HEK293T (cell line): ENCODE results near the gene GGT1.

Experiments used
- CTCF ChIA-PET: fragments of 350-600 bp; formaldehyde crosslinking; extraction: SDS; loops from one replicate; lab custom pipeline; 2021; ENCODE audit warnings: antibody characterized with exemption, inconsistent platforms; lab: Yijun Ruan, JAX
- POLR2A ChIA-PET: fragments of 350-600 bp; formaldehyde crosslinking; extraction: SDS; loops from one replicate; lab custom pipeline; 2020; ENCODE audit warnings: antibody characterized with exemption, inconsistent platforms; lab: Yijun Ruan, JAX
- DNase-seq: peaks from one replicate; pipeline ENCODE4 v3.0.0; 2012; ENCODE audit warnings: mixed read lengths; ENCODE audit errors: extremely low spot score
- BHLHE40 ChIP-seq: fragments of 450-650 bp; IDR thresholded peaks from 2 replicates; pipeline ENCODE4 v1.6.1; 2016; ENCODE audit warnings: mild to moderate bottlenecking, moderate library complexity, borderline replicate concordance
- CTBP1 ChIP-seq: fragments of 450-650 bp; IDR thresholded peaks from 2 replicates; pipeline ENCODE4 v1.6.1; 2016; ENCODE audit warnings: borderline replicate concordance
- ELF4 ChIP-seq: fragments of 450-650 bp; IDR thresholded peaks from 2 replicates; pipeline ENCODE4 v1.6.1; 2017; ENCODE audit warnings: antibody characterized with exemption
- FOXA1 ChIP-seq: fragments of 450-650 bp; IDR thresholded peaks from 2 replicates; pipeline ENCODE4 v1.6.1; 2016; ENCODE audit warnings: mild to moderate bottlenecking
- FOXK2 ChIP-seq: fragments of 450-650 bp; IDR thresholded peaks from 2 replicates; pipeline ENCODE4 v1.6.1; 2016; ENCODE audit warnings: mild to moderate bottlenecking
- FOXM1 ChIP-seq: fragments of 450-650 bp; IDR thresholded peaks from 2 replicates; pipeline ENCODE4 v1.6.1; 2017; ENCODE audit warnings: mild to moderate bottlenecking, borderline replicate concordance
- HDGF ChIP-seq: fragments of 450-650 bp; IDR thresholded peaks from 2 replicates; pipeline ENCODE4 v1.6.1; 2017; ENCODE audit warnings: antibody characterized with exemption, borderline replicate concordance
- L3MBTL2 ChIP-seq: fragments of 450-650 bp; conservative IDR thresholded peaks from 2 replicates; pipeline ENCODE4 v1.6.1; 2016; ENCODE audit warnings: mild to moderate bottlenecking
- LEF1 ChIP-seq: fragments of 450-650 bp; IDR thresholded peaks from 2 replicates; pipeline ENCODE4 v1.6.1; 2017; ENCODE audit warnings: mild to moderate bottlenecking, borderline replicate concordance
- SP1 ChIP-seq: fragments of 450-650 bp; IDR thresholded peaks from 2 replicates; pipeline ENCODE4 v1.6.1; 2017
- SUZ12 ChIP-seq: fragments of 450-650 bp; IDR thresholded peaks from 2 replicates; pipeline ENCODE4 v1.6.1; 2016; ENCODE audit warnings: mild to moderate bottlenecking
- TARDBP ChIP-seq: fragments of 450-650 bp; IDR thresholded peaks from 2 replicates; pipeline ENCODE4 v1.6.1; 2016
- ZNF384 ChIP-seq: fragments of 450-650 bp; IDR thresholded peaks from 2 replicates; pipeline ENCODE4 v1.6.1; 2016
- TF ChIP-seq, protein P1 (sequence below): fragments of 450-650 bp; IDR thresholded peaks from 2 replicates; pipeline ENCODE4 v1.6.1; 2016

The GGT1 gene

DNA sequence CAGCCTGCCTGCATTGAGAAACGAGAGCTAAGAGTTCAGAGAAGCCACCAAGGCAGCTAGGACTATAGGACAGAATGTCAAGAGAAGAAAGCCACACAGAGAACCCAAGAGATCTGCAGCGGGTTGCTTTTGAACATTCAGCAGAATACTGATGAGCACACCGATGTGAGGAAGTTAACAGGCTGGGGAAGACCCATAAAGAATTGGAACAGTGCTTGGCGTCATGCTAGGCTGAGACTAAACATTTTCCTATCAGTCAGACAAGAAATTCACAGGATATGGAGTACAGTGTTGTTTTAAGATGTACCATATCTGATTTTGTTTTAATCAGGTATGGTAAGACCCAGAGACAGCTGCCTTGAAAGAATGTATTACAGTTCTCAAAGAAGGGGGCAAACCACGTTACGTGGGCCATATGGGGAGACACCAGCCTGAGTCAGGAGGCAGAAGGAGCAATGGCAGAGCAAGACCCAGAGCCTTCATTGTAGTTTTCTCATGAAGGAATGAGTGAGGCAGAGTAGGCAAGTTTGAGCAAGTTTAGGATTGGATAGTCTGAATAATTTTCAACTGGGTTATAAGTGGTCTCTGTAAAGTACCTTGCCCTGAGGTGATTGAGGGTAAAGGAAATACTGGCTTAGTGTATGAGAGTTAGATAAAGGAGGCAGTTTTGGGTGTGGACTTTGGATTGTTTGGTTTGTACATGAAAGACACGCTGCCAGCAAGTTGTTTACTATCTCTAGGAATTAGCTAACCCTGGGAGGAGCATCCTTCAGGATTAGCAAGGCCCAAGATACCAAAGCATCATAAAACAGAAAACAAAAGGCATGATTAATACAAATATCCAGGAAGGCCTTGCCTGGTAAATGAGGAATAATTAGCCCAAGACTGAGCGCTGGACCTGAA, 24.4 kb upstream of the GGT1 start:
- TF ChIP-seq FOXA1 = no peak
- TF ChIP-seq ELF4 = no peak
- DNase-seq = no peak
- CTCF ChIA-PET = no interaction called here
- POLR2A ChIA-PET = interaction anchor here (0.9 kb wide), 1 partner anchor 1079 kb away, joined by 3 read pairs; no protein-coding TSS in a partner anchor

DNA sequence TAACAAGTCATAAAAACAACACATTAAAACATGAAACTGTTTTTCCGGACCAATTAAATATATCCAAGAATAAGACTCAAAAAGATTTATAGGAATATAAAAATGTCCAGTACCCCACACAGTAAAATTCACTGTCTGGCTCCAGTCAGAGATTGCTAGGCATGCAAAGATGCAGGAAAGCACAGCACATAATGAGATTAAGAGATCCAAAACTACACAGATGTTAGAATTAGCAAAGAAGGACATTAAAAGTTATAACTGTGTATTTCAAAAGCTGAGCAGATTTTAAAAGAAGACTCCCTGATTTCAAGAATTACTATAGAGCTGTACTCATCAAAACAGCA, 23.8 kb upstream of the GGT1 start:
- TF ChIP-seq CTBP1 = no peak
- TF ChIP-seq, protein P1, sequence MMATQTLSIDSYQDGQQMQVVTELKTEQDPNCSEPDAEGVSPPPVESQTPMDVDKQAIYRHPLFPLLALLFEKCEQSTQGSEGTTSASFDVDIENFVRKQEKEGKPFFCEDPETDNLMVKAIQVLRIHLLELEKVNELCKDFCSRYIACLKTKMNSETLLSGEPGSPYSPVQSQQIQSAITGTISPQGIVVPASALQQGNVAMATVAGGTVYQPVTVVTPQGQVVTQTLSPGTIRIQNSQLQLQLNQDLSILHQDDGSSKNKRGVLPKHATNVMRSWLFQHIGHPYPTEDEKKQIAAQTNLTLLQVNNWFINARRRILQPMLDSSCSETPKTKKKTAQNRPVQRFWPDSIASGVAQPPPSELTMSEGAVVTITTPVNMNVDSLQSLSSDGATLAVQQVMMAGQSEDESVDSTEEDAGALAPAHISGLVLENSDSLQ = peak; percentile 35; the same call in 1 of the 2 replicates
- CTCF ChIA-PET = no interaction called here
- POLR2A ChIA-PET = interaction anchor here (1.2 kb wide), 1 partner anchor 12 kb away, joined by 3 read pairs; no protein-coding TSS in a partner anchor
- no peak for DNase-seq

GRCh38 chr22:24580276-24580675, 22.7 kb upstream of the GGT1 start:
- TF ChIP-seq ELF4 (no peak), CTBP1 (no peak), SUZ12 (no peak)
- TF ChIP-seq, protein P1 = no peak
- POLR2A ChIA-PET = interaction anchor here (1.2 kb wide), 1 partner anchor 11 kb away, joined by 3 read pairs; no protein-coding TSS in a partner anchor
- CTCF ChIA-PET = no interaction called here
- DNase-seq = no peak

GRCh38 chr22:24582056-24582814, 20.8 kb upstream of the GGT1 start:
- POLR2A ChIA-PET = interaction anchor here (1.7 kb wide), 1 partner anchor 9 kb away, joined by 8 read pairs; no protein-coding TSS in a partner anchor
- CTCF ChIA-PET = no interaction called here

GRCh38 chr22:24583221-24584165, 19.5 kb upstream of the GGT1 start:
- TF ChIP-seq LEF1 (no peak), SP1 (no peak), TARDBP (no peak), ZNF384 (no peak)
- no peak for DNase-seq
- POLR2A ChIA-PET = interaction anchor here (0.9 to 2.0 kb wide), 3 partner anchors 9 to 29 kb away, joined by 3 to 14 read pairs (median 6); partner anchors contain the start of genes GUCD1 and LRRC75B
- CTCF ChIA-PET = interaction anchor here (0.6 kb wide), 1 partner anchor 365 kb away, joined by 7 read pairs; no protein-coding TSS in a partner anchor

More at GRCh38 chr22:24582056-24582814, 20.8 kb upstream of the GGT1 start:
- no peak for TF ChIP-seq FOXK2
- DNase-seq = no peak

- POLR2A ChIA-PET = interaction anchor here (0.9 to 2.0 kb wide), 4 partner anchors 8 to 29 kb away, joined by 3 to 14 read pairs (median 4); partner anchors contain the start of genes GUCD1 and LRRC75B
- DNase-seq = no peak
- TF ChIP-seq FOXM1 (no peak), TARDBP (no peak), CTBP1 (no peak), BHLHE40 (no peak), L3MBTL2 (no peak)
- CTCF ChIA-PET = no interaction called here
These were observed 18.7 kb upstream of the GGT1 start for GRCh38 chr22:24584166-24584790.

- POLR2A ChIA-PET = interaction anchor here (1.0 to 2.0 kb wide), 2 partner anchors 8 to 11 kb away, joined by 3 to 14 read pairs; partner anchors contain the start of gene LRRC75B
- CTCF ChIA-PET = no interaction called here
- no peak for TF ChIP-seq ELF4
- no peak for TF ChIP-seq HDGF
- TF ChIP-seq BHLHE40 = no peak
- no peak for TF ChIP-seq TARDBP
- no peak for TF ChIP-seq FOXA1
- no peak for TF ChIP-seq ZNF384
- no peak for TF ChIP-seq L3MBTL2
- no peak for DNase-seq
These were observed 18.1 kb upstream of the GGT1 start for GRCh38 chr22:24584871-24585411.
